ENCODE data around the gene KCNN4.

DNA sequence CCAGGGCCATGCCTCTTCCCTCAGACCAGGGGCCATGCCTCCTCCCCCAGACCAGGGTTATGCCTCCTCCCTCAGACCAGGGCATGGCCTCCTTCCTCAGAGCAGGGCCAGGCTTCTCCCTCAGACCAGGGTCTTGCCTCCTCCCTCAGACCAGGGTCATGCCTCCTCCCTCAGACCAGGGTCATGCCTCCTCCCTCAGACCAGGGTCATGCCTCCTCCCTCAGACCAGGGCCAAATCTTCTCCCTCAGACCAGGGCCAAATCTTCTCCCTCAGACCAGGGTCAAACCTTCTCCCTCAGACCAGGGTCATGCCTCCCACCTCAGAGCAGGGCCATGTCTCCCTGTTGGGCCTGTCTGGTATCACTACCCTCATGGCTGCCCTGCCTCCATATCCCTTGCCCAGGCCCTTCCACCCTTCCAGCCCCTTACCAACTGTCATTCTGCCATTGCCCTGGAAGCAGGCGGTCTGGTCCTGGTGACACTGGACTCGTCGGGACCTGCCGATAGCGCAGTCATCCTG is 17.3 kb upstream of the KCNN4 start:
- TF ChIP-seq ZNF645 (tag by site-specific recombination; IDR thresholded peaks at IDR 0.05): 0 out of 2 replicates have a peak, but pooled peaks have one; percentile 11
- TF ChIP-seq, protein P1, sequence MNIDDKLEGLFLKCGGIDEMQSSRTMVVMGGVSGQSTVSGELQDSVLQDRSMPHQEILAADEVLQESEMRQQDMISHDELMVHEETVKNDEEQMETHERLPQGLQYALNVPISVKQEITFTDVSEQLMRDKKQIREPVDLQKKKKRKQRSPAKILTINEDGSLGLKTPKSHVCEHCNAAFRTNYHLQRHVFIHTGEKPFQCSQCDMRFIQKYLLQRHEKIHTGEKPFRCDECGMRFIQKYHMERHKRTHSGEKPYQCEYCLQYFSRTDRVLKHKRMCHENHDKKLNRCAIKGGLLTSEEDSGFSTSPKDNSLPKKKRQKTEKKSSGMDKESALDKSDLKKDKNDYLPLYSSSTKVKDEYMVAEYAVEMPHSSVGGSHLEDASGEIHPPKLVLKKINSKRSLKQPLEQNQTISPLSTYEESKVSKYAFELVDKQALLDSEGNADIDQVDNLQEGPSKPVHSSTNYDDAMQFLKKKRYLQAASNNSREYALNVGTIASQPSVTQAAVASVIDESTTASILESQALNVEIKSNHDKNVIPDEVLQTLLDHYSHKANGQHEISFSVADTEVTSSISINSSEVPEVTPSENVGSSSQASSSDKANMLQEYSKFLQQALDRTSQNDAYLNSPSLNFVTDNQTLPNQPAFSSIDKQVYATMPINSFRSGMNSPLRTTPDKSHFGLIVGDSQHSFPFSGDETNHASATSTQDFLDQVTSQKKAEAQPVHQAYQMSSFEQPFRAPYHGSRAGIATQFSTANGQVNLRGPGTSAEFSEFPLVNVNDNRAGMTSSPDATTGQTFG (tag by site-specific recombination; IDR thresholded peaks at IDR 0.05; ENCODE audit: borderline replicate concordance): no peak
- TF ChIP-seq, protein P2, sequence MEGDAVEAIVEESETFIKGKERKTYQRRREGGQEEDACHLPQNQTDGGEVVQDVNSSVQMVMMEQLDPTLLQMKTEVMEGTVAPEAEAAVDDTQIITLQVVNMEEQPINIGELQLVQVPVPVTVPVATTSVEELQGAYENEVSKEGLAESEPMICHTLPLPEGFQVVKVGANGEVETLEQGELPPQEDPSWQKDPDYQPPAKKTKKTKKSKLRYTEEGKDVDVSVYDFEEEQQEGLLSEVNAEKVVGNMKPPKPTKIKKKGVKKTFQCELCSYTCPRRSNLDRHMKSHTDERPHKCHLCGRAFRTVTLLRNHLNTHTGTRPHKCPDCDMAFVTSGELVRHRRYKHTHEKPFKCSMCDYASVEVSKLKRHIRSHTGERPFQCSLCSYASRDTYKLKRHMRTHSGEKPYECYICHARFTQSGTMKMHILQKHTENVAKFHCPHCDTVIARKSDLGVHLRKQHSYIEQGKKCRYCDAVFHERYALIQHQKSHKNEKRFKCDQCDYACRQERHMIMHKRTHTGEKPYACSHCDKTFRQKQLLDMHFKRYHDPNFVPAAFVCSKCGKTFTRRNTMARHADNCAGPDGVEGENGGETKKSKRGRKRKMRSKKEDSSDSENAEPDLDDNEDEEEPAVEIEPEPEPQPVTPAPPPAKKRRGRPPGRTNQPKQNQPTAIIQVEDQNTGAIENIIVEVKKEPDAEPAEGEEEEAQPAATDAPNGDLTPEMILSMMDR (tag by site-specific recombination; IDR thresholded peaks at IDR 0.05): no peak
- TF ChIP-seq, protein P3, sequence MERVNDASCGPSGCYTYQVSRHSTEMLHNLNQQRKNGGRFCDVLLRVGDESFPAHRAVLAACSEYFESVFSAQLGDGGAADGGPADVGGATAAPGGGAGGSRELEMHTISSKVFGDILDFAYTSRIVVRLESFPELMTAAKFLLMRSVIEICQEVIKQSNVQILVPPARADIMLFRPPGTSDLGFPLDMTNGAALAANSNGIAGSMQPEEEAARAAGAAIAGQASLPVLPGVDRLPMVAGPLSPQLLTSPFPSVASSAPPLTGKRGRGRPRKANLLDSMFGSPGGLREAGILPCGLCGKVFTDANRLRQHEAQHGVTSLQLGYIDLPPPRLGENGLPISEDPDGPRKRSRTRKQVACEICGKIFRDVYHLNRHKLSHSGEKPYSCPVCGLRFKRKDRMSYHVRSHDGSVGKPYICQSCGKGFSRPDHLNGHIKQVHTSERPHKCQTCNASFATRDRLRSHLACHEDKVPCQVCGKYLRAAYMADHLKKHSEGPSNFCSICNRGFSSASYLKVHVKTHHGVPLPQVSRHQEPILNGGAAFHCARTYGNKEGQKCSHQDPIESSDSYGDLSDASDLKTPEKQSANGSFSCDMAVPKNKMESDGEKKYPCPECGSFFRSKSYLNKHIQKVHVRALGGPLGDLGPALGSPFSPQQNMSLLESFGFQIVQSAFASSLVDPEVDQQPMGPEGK (tag by site-specific recombination; IDR thresholded peaks at IDR 0.05): no peak
- no peak for TF ChIP-seq TCF7L2 (IDR thresholded peaks at IDR 0.05; ENCODE audit: borderline replicate concordance, low read depth, low read length)
- no peak for TF ChIP-seq PRDM10 (tag by site-specific recombination; IDR thresholded peaks at IDR 0.05)
